GM18909 (cell line): Measurements from ENCODE around the gene TRIP6.

Source experiments
- ATAC-seq: cut with Tn5 transposase; IDR thresholded peaks from one replicate; pipeline ENCODE4 v1.9.1; 2021; ENCODE audit warnings: mild to moderate bottlenecking; ENCODE audit not compliant: unreplicated experiment, poor library complexity

Gene TRIP6

DNA sequence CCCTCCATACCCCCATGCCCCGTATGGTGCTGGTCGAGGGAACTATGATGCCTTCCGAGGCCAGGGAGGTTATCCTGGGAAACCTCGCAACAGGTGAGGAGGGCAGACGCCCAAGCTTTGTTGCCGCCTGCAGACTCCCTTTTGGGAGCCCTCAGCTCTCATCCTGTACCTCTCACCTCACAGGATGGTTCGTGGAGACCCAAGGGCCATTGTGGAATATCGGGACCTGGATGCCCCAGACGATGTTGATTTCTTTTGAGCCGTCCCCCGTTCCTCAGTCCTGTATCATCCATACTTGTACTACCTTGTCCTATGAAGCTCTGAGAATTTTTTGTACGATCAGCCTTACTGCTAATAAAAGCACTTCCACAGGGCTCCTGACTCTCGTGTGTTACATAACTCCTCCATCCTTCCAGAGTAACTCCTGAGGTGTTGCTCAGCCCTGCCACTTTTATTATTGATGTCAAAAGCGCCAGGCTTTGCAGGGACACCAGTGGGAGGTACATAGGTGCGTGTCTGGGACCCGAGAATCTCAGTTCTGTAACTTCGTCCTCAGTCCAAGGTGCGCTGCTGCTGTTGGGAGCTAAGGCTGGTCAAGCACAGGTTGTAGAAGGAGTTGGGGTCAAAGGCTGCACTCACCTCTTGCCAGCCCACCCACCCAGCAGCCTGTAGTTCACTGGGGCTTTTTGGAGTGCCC lies 21.3 kb downstream of the TRIP6 start:
- no peak for ATAC-seq

DNA sequence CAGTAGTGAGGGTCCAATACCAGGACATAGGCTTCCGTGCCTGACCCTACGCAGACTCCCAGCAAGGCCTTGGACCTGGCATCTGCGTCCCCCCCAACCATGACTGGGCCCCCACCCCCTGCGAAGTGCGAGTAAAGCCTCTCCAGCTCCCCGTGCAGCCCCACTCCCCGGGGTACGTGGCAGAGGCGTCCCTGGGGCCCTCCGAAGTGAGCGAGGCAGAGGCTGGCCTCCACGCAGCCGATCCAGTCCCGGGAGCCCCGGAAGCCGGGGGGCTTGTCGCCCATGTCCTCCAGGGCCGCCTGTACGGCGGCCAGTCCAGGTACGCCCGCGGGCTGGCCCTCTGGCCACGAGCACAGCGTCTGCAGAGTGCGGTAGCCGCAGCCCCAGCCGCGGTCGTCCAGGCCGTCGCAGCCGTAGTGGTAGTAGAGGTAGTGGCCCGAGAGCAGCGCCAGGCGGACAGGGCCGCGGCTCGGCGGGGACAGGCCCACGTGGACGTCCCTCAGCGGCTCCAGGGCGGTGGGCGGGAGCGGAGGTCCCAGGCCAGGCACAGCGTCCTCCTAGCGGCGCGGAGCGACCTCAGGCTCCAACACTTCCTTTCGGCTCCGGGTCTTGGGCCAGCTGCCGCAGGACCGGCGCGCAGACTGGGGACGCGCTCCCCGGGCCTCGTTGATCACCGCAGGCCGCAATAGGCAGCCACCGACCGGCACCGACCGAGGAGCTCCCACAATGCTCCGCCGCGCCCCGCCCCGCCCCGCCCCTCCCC lies 22.0 kb downstream of the TRIP6 start, which contains the start of gene UFSP1:
TSS of gene UFSP1 (minus strand) at position 728 of the 763 bp plus-strand sequence. CDS start at position 284, 444 bp downstream.
- peak; percentile 25 for ATAC-seq

DNA sequence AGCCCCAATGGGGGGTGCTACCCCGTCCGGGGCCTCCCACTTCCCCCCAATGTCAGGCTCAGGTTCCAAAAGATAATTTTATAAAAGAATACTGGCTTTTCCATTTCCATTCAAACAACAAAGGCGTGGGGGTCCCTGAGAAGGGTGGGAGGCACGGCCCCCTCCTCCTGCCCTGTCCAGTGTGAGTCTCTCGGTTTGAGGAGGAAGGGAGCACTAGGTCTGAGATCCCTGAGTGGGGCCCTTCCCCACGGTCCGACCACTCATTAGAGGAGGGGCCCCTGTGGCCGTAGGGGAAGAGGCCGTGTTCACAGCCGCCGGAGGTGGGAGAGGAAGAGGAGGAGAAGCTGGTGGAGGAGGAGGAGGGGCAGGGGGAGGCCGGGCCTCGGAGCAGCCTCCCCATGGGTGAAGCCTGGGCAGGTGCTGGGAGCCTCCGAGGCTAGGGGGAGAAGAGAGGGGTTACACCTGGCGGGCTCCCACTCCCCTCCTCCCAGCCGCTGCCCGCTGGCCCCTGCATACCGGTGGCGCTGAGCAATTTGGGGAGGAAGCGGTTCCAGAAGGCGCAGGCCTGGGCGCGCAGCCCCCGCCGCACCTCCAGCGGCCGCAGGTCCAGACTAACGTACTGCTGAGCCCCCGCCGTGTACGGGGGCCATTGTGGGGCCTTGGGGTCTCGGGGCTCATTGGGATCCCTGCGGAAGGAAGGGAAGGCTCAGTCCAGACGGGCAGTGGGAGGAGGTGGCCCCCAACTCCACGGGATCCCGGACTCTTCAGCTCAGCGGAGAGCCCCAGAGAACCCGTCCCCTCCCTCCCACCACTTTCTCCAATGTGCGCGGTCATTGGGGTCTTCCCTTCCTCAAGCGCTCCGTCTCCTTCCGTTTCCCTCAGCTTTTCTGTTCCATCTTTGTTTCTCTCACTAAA lies 23.7 kb downstream of the TRIP6 start:
- no peak for ATAC-seq

DNA sequence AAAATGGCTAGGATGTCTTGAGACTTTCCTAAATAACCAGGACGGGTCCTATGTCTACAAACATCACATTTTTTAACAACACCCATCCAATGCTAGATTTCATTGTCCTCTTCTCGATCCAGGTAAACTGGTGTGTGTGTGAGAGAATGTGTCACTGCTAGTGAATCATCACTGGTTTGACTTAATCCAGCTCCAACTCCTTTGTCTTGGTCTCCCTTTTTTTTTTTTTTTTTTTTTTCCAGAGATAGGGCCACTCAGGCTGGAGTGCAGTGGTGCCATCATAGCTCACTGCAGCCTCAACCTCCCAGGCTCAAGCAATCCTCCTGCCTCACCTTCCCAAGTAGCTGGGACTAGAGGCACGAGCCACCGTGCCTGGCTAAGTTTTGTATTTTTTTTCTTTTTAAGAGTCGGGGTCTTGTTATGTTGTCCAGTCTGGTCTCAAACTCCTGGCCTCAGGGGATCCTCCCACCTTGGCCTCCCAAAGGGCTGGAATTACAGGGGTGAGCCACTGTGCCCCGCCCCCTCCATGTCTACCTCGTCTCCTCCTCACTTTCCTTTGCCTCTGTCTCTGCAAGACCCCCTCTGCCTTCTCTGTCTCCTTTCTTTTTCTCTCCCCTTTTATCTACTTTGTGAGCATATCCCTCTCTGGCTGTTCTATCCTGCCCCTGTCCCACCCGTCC lies 24.5 kb downstream of the TRIP6 start:
- no peak for ATAC-seq

DNA sequence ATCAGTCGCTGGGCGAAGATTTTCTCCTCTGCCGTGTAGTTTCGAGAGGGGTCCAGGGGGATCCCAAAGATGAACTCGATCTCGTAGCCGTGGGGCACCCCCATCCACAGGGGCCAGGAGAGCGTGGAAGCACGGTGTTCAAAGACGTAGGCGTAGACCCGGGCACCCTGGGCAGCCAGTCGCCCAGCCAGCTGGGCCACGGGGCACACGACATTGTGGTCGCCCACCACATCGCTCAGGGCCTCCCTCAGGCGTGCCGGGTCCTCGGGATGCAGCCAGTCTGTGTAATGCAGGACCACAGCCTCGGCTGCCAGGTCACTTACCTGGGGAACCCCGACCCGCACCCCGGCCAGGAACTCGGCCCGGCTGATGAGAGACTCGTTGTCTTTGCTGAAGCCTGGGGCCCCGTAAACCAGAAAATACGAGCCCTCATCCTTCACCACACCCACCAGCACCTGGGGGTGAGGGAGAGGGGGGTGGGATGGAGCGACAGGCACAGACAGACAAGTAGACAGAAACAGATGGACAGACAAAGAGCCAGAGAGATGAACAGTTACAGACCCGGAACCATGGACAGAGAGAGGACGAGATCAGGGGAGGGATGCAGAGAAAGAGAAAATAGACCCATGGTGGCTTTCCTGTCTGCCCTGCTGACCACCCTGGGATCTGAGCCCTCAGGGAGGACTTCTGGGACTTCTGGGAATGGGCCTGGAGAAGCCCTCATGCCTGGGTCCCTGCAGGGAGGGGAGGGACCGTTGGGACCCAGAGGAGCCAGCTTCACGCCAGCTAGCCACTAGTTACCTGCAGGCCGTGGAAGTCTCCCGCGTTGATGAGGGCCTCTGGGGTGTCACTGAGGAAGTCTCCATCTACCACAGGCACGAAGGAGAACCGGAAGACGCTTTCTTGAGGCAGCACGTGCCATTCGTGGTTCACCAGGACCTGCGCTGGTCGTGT lies 25.5 kb downstream of the TRIP6 start:
- ATAC-seq, result no peak

DNA sequence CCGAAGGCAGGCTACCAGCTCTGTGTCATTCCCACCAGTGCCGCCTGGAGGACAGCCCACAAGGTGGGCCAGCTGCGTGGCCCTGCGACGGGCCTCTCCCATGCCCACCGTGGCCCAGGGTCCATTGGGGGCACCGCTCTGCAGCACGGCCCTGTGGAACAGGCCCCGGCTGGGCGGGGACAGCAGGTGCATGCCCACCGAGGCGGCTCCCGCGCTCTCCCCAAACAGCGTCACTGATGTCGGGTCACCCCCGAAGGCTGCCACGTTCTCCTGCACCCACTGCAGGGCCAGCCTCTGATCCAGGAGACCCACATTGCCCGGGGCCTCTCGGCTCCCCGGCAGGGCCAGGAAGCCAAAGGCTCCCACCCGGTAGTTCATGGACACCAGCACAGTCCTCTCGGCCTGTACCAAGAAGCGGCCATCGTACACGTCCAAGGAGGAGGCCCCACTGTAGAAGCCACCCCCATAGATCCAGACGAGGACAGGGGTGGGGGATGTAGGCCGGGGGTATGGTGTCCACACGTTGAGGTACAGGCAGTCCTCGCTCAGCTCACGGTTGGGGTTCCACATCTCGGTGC lies 26.2 kb downstream of the TRIP6 start:
- ATAC-seq, result no peak

DNA sequence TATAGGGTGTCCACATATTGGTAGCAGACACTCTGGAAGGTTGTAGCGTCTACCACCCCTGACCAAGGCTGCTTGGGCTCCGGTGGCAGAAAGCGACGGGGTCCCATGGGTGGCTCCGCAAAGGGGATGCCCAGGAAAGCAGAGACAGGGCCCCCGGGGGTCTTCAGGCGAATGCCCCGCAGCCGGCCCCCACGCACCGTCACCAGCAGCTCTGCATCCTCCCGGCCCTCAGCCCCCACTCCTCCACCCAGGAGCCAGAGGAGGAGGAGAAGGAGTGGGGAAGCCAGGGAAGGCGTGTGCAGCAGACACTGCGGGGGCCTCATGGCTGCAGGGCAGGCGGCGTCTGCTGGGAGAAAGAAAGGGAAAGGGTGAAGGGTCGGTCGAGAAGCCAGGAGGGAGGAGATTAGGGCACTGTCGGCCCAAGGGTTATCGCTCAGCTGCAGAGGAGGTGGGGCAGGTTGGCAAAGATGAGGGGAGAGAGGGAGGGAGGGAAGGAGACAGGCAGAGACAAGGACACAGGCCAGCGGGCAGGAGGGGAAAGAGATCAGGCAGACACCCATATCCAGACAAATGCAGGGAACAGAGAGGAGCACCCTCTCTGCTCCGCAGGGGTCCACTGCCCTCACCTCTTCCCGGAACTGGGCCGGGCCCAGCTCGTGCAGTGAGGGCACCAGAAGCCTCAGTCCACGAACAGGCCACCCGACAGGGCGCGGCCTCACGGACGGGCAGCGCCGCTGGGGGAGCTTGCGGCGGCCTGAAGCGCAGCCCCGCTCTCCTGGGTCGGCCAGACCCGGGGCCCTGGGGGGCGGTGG lies 26.9 kb downstream of the TRIP6 start:
- no peak for ATAC-seq

DNA sequence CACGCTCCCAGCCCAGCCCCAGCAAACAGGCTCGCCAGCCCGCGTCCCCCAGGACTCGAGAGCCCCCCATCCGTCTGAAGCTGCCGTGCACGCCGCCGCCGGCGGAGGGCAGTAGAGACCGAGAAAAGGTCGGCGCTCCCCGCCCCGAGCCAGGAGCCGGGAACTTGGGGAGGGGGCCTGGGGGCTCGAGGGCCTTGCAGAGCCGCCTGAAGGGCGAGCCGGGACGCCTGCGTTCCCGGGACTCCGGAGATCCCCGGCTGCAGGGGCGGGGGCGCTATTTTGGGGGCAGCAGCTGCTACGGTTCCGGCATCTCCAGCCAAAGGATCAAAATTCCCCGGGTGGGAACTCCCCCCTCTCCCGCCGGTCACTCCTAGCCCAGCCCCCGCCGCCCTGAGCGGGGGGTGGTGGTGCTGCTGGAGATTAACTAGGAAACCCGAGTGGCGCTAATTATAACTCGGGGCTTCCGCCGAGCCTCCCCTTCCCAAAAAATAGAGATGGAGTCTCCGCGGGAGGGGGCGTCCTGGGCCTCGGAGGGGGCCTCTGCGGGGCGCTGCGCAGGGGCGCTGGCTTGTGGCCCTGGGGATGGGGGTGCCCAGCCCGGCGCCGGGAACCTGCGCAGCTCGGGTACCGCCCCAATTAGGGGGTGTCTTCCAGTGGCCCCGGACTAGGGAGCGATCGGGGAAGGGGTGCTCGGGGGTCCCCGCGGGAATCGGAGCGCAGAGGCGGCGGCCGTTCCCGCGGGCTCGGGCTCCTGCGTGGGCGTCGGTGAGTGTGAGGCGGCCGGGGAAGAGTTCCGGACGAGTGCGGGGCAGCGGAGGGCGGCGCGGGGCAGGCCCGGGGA lies 27.9 kb downstream of the TRIP6 start:
- ATAC-seq, result no peak

DNA sequence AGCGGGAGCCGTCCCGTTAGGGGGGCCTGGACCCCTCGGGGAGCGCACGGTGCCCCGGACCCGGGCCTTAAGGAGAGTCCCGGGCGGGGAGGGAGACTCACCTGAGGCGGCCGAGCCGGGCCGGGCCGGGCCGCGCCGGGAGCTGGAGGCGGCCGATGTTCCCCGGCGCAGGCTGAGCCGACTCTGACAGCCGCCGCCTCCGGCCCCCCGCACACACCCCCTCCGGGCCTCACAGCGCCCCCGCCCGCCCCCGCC lies 28.4 kb downstream of the TRIP6 start, which contains the start of gene ACHE:
TSS of gene ACHE (minus strand) at position 188 of the 255 bp plus-strand sequence. CDS start 1,656 bp downstream, outside the sequence.
- no peak for ATAC-seq

DNA sequence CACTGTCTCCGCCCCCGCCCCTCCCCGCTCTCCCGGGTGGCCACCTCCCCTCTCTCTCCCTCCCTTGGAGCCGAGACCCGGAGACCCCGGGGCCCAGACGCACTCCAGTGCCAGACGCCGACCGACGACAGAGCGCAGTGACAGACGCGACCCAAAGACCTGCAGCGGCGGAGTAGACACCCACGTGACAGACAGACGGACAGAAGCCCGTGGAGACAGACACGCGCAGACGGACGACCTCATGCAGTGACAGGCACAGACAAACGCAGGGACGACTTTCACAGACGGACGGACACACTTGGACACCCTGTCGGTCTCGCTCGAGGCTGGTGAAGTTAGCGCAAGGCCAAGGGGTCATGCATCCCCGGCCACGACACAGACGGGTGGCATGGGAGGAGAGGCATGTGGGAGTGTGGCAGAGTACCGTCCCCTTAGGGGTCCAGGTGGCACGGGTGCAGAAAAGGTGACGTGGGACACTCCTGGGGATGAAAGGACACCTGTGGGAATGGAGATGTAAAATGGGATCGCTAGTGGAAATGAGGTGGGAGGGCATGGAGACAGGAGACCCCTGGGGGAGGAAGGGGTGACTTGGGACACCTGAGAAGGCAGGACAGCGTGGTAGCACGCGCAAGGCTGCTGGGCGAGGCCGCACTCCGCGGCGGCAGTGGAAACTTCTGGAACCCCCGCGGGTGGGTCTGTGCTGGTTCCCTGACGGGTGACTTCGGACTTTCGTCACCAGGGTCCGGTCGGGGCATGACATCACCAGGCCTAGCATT lies 29.0 kb downstream of the TRIP6 start:
- no peak for ATAC-seq

DNA sequence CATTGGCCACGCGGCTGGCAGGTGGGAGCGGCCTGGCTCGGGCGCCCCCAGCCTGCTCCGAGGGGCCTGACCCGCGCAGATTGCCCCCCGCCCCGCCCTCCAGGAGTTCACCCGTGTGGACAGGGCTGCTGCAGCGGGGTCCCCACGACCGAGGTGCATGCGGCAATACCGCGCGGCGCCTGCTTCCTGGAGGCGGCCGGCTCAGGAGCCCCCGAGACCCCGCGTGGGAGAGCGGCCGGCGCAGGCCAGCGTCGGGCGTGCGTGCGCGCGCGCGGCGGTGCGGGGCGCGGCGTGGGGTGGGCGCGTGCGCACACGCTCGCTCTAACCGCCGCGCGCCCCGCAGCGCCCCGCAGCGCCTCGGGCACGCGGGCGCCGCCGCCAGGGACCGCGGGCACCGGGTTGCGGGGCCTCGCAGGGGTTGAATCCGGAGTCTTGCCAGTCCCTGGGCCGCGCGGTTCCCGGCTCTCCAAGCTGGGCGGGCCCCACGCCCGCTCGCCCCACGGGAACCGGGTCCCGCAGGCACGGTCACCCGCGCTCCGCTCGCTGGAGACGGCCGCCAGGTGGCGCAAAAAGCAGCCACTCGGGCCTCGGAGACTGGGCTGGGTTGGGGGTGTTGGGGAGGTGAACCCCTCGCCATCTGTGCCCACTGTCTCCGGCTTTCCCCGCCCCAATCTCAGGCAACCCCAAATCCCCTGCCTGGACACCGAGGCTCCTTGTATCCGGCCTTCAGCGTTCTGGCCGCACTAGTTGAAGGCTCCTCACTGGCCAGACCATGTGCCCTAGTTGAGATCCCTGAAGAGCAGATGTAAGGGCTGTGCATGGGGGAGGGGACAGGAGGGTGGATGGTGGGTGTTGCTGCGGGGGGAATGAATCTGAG lies 29.8 kb downstream of the TRIP6 start:
- ATAC-seq, result no peak

DNA sequence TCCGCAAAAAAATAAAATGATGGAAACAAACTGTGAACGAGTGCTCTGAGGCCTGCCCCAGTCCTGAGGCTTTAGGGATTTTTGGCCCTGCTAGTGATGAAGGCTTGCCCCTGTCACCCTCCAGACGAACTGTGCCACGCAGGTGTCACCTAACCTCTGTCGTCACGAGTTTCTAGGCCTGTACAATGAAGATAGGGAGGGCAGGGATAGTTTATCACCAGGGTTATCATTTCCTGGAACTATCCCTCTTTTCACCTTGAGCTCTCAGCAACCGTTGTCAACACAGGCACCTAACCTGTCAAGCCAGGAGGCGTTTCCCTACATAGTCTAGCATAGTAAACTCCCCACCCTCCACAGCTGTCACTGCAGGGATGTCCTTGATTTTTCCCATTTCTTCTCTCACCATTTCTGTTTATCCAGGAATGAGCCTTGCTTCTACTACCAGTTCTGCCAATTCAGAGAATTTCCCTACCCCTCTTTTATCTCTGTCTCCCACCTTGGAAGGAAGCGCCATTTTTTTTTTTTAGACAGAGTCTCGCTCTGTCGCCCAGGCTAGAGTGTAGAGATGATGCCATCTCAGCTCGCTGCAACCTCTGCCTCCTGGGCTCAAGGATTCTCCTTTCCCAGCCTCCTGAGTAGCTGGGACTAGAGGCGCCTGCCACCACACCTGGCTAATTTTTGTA lies 30.7 kb downstream of the TRIP6 start:
- no peak for ATAC-seq

DNA sequence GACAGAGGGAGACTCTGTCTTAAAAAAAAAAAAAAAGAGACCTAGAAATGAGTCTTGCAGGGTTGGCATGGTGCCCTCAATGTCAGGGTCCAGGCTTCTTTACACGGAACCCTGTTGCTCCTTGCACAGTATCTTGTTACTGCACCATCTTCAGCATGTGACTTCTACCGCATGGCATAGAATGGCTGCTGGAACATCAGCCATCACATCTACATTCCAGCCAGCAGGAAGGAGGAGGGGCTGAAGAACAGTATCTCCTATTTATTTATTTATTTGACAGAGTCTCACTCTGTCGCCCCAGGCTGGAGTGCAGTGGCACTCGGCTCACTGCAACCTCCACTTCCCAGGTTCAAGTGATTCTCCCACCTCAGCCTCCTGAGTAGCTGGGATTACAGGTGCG lies 32.2 kb downstream of the TRIP6 start:
- ATAC-seq, result no peak

DNA sequence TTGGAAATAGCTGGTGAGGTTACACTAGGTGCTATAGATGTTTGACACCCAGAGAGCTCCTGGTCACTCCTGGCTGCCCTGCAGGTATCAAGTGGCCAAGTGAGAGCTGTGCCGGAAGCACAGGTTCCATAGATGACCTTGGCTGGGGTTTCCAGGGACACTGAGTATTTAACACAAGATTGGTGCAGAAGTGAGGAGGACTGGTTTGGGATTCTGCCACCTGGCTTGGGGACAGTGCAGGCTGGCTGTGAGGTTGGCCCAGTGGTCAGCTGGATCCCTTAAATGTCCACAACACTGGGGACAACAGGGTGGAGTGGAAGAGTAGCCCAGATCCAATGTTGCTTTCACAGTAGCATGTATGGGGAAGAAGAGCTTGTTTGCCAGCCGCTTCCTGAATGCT lies 33.8 kb downstream of the TRIP6 start:
- no peak for ATAC-seq

DNA sequence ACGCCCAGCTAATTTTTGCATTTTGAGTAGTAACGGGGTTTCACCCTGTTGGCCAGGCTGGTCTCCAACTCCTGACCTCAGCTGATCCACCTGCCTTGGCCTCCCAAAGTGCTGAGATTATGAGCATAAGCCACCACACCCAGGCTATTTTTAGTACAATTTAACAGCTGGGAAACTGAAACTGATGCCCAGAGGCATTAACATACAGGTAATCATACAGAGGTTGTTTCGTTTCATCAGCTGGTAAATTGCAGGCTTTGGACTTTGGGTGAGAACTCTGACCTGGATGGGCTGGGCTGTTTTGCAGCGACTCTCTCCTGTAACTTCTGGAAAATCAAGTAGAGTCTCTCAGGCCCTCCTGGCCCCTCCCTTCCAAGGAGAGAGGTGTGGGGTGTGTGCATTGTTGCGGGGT lies 34.7 kb downstream of the TRIP6 start:
- ATAC-seq, result no peak
